IMR-90 (cell line): Measurements from ENCODE around the gene KRTAP5-6. TPM values are rescaled to one million over a fixed set of nuclear protein-coding genes. Genes with fewer than 3 reads are reported as not detected.

ENCODE experiments used
- ATAC-seq: fragments of 200-7000 bp; cut with Tn5 transposase; 2 replicates; pipeline ENCODE4 v1.9.1; 2020; ENCODE audit warnings: low read depth, mild to moderate bottlenecking, moderate library complexity
- BruUV-seq: library from RNA; stranded (reverse); fragments of 400-500 nt; replicated peaks from 2 replicates; lab custom pipeline; 2021; lab: Mats Ljungman, UMichigan
- CTCF ChIA-PET: fragments of 300-600 bp; formaldehyde crosslinking; extraction: SDS; loops from one replicate; lab custom pipeline; 2021; ENCODE audit warnings: antibody characterized with exemption; lab: Yijun Ruan, JAX
- POLR2A ChIA-PET: fragments of 300-600 bp; sonication (Branson Sonifier 250); formaldehyde crosslinking; loops from one replicate; lab custom pipeline; 2022; ENCODE audit warnings: antibody characterized with exemption; ENCODE audit not compliant: unreplicated experiment; lab: Charles Lee
- DNase-seq: peaks from one replicate; pipeline ENCODE4 v3.0.0; 2013
- H2AFZ ChIP-seq: replicated peaks from 2 replicates; pipeline ENCODE3; 2013; ENCODE audit warnings: low read length, mild to moderate bottlenecking; ENCODE audit not compliant: poor library complexity
- H2AK5ac ChIP-seq: 2 replicates; pipeline ENCODE4 v1.6.1; 2013; ENCODE audit warnings: low read depth, low read length, inconsistent platforms
- H2AK9ac ChIP-seq: replicated peaks from 2 replicates; pipeline ENCODE3; 2013; ENCODE audit warnings: mild to moderate bottlenecking, low read depth, low read length, moderate library complexity; ENCODE audit not compliant: poor library complexity
- H2BK120ac ChIP-seq: 2 replicates; pipeline ENCODE4 v1.6.1; 2013; ENCODE audit warnings: low read depth, low read length, inconsistent platforms
- H2BK15ac ChIP-seq: 3 replicates; pipeline ENCODE4 v1.6.1; 2013; ENCODE audit warnings: low read depth, low read length, inconsistent platforms
- H2BK20ac ChIP-seq: 2 replicates; pipeline ENCODE4 v1.6.1; 2013; ENCODE audit warnings: low read depth, mild to moderate bottlenecking, inconsistent platforms, low read length, moderate library complexity
- H2BK5ac ChIP-seq: 2 replicates; pipeline ENCODE4 v1.6.1; 2013; ENCODE audit warnings: mild to moderate bottlenecking, low read depth, low read length, inconsistent platforms; ENCODE audit not compliant: poor library complexity, severe bottlenecking
- H3K14ac ChIP-seq: replicated peaks from 2 replicates; pipeline ENCODE4 v1.6.1; 2013; ENCODE audit warnings: low read depth, low read length, inconsistent platforms
- H3K18ac ChIP-seq: 2 replicates; pipeline ENCODE4 v1.6.1; 2013; ENCODE audit warnings: low read depth, low read length, control low read depth
- H3K23ac ChIP-seq: 2 replicates; pipeline ENCODE4 v1.6.1; 2013; ENCODE audit warnings: low read depth, low read length, inconsistent platforms
- H3K27ac ChIP-seq: 2 replicates; pipeline ENCODE4 v1.5.1; 2013; ENCODE audit warnings: mild to moderate bottlenecking, control low read depth, low read length; ENCODE audit not compliant: insufficient read depth
- H3K27me3 ChIP-seq: 2 replicates; pipeline ENCODE4 v1.6.1; 2013; ENCODE audit warnings: low read length; ENCODE audit not compliant: control insufficient read depth, insufficient read depth
- H3K36me3 ChIP-seq: 2 replicates; pipeline ENCODE4 v1.6.1; 2013; ENCODE audit warnings: low read length, mixed read lengths; ENCODE audit not compliant: control insufficient read depth, insufficient read depth
- H3K4ac ChIP-seq: 2 replicates; pipeline ENCODE4 v1.6.1; 2013; ENCODE audit warnings: low read depth, low read length, inconsistent platforms
- H3K4me1 ChIP-seq: 2 replicates; pipeline ENCODE4 v1.6.1; 2013; ENCODE audit warnings: low read length, mixed read lengths; ENCODE audit not compliant: control insufficient read depth, insufficient read depth
- H3K4me2 ChIP-seq: 2 replicates; pipeline ENCODE4 v1.6.1; 2013; ENCODE audit warnings: low read depth, mild to moderate bottlenecking, control low read depth, low read length, moderate library complexity
- H3K4me3 ChIP-seq: 2 replicates; pipeline ENCODE4 v1.5.1; 2013; ENCODE audit warnings: low read depth, mild to moderate bottlenecking, control low read depth, low read length, moderate library complexity; ENCODE audit not compliant: insufficient read depth
- H3K56ac ChIP-seq: 2 replicates; pipeline ENCODE4 v1.6.1; 2013; ENCODE audit warnings: low read length, inconsistent platforms; ENCODE audit not compliant: insufficient read depth; ENCODE audit errors: extremely low read depth
- H3K79me1 ChIP-seq, 2 experiments: 2 replicates each; pipeline ENCODE4 v1.6.1; 2013; ENCODE audit warnings: low read length in 2 of 2, inconsistent platforms in 1 of 2, low read depth in 1 of 2
- H3K9ac ChIP-seq: 2 replicates; pipeline ENCODE4 v1.6.1; 2013; ENCODE audit warnings: low read depth, low read length, control low read depth
- H3K9me1 ChIP-seq: 2 replicates; pipeline ENCODE4 v1.6.1; 2013; ENCODE audit warnings: low read length, inconsistent platforms; ENCODE audit not compliant: insufficient read depth
- H3K9me3 ChIP-seq: 2 replicates; pipeline ENCODE4 v1.6.1; 2013; ENCODE audit warnings: low read length; ENCODE audit not compliant: control insufficient read depth, insufficient read depth
- H4K20me1 ChIP-seq: 2 replicates; pipeline ENCODE4 v1.6.1; 2013; ENCODE audit warnings: low read length, inconsistent platforms; ENCODE audit not compliant: insufficient read depth
- H4K5ac ChIP-seq: 2 replicates; pipeline ENCODE4 v1.6.1; 2013; ENCODE audit warnings: mild to moderate bottlenecking, low read depth, low read length, control low read depth
- H4K8ac ChIP-seq, 2 experiments: 2 replicates each; pipeline ENCODE4 v1.6.1; 2013; ENCODE audit warnings: low read depth in 2 of 2, low read length in 2 of 2, control low read depth in 1 of 2, inconsistent platforms in 1 of 2
- H4K91ac ChIP-seq: 2 replicates; pipeline ENCODE4 v1.6.1; 2013; ENCODE audit warnings: low read depth, low read length, inconsistent platforms; ENCODE audit not compliant: insufficient read depth
- CEBPB ChIP-seq: IDR thresholded peaks from 2 replicates; pipeline ENCODE4 v1.6.1; 2012; ENCODE audit warnings: low read depth, low read length, improper control_type of control experiment
- CHD1 ChIP-seq: IDR thresholded peaks from 2 replicates; pipeline ENCODE4 v1.6.1; 2012; ENCODE audit warnings: low read depth, low read length, improper control_type of control experiment
- FOS ChIP-seq: fragments of 150-350 bp; IDR thresholded peaks from 2 replicates; pipeline ENCODE4 v1.6.1; 2016; ENCODE audit warnings: low read depth, low read length
- MXI1 ChIP-seq: IDR thresholded peaks from 2 replicates; pipeline ENCODE4 v1.6.1; 2012; ENCODE audit warnings: low read depth, mild to moderate bottlenecking, low read length, moderate library complexity, borderline replicate concordance
- NFE2L2 ChIP-seq: fragments of 150-350 bp; IDR thresholded peaks from 2 replicates; pipeline ENCODE4 v1.6.1; 2016; ENCODE audit warnings: low read depth, mild to moderate bottlenecking, low read length
- POLR2A ChIP-seq: IDR thresholded peaks from 2 replicates; pipeline ENCODE4 v1.6.1; 2012; ENCODE audit warnings: mild to moderate bottlenecking, low read depth, low read length
- RAD21 ChIP-seq: IDR thresholded peaks from 2 replicates; pipeline ENCODE4 v1.6.1; 2012; ENCODE audit warnings: low read length, improper control_type of control experiment
- RFX5 ChIP-seq: IDR thresholded peaks from 2 replicates; pipeline ENCODE4 v1.8.0; 2012; ENCODE audit warnings: low read depth, mild to moderate bottlenecking, low read length, moderate library complexity
- SMC3 ChIP-seq: fragments of 150-350 bp; IDR thresholded peaks from 2 replicates; pipeline ENCODE4 v1.6.1; 2016; ENCODE audit warnings: low read depth, mild to moderate bottlenecking, antibody characterized with exemption, low read length, moderate library complexity
- WGBS, 2 experiments: methylation state at CpG; one replicate each; pipeline versions ENCODE4 v1.1.5 to v1.1.7; 2013; ENCODE audit warnings: missing lambda C conversion rate in 2 of 2; ENCODE audit not compliant: insufficient read length in 1 of 2; ENCODE audit errors: extremely low coverage in 2 of 2; 5-methylcytosine and 5-hydroxymethylcytosine counted together
- dilution Hi-C: fragments of 300-500 bp; cut with HindIII; formaldehyde crosslinking; loops from one replicate; pipeline ENCODE4 v1.14.3; 2018; ENCODE audit warnings: low sequenced_read_pairs; ENCODE audit not compliant: unreplicated experiment
- in situ Hi-C: fragments of 300-500 bp; cut with MboI; formaldehyde crosslinking; loops from 3 replicates; pipeline ENCODE4 v1.14.3; 2019; ENCODE audit warnings: low sequenced_read_pairs, inconsistent platforms, mixed read lengths
- intact Hi-C: fragments of 100-400 bp; cut with micrococcal nuclease; formaldehyde crosslinking; loops from 2 replicates; pipeline ENCODE4 v1.10.0; 2022
- polyA plus RNA-seq, 3 experiments: library from polyadenylated mRNA; depleted of rRNA; stranded (reverse); fragments of >200 nt; gene quantifications; 2 replicates each; pipeline ENCODE4 v1.2.3, GENCODE V29; 2012; ENCODE audit warnings: low replicate concordance in 1 of 3
- total RNA-seq: library from RNA; depleted of rRNA; stranded (reverse); fragments of >200 nt; gene quantifications from 2 replicates; pipeline ENCODE4 v1.2.3, GENCODE V29; 2012
- TF ChIP-seq, protein P1 (sequence below): fragments of 150-350 bp; IDR thresholded peaks from 2 replicates; pipeline ENCODE4 v1.6.1; 2017; ENCODE audit warnings: mild to moderate bottlenecking, antibody characterized with exemption, low read length, low read depth
- TF ChIP-seq, protein P2 (sequence below): fragments of 150-350 bp; IDR thresholded peaks from 2 replicates; pipeline ENCODE4 v1.6.1; 2016; ENCODE audit warnings: low read depth, mild to moderate bottlenecking, low read length, moderate library complexity, borderline replicate concordance

KRTAP5-6 gene
- total and polyA plus RNA-seq, 2 of the 4 experiments (the other 2 are of a cell fraction): not detected

GRCh38 chr11:1702506-1702905 lies 5.5 kb downstream of the KRTAP5-6 start:
- no peak overlapping the region for H3K23ac ChIP-seq
- no peak overlapping the region for H3K9ac ChIP-seq
- peaks cover 3% of the 10 kb centered on the region for H3K9me3 ChIP-seq
- H3K14ac ChIP-seq: no peak overlapping the region
- H4K8ac ChIP-seq: no peak overlapping the region
- H3K4me1 ChIP-seq: no peaks in the 10 kb centered on the region
- no peak overlapping the region for H2BK120ac ChIP-seq
- BruUV-seq: no TSS peak
- H2BK5ac ChIP-seq: no peak overlapping the region
- no peak for ATAC-seq
- POLR2A ChIA-PET: no interaction called here
- no peak overlapping the region for H4K91ac ChIP-seq
- no peaks in the 10 kb centered on the region; the same call in 1 of the 2 replicates for H3K9me1 ChIP-seq
- intact Hi-C loops (no loop called here), dilution Hi-C loops (no loop called here), in situ Hi-C loops (no loop called here)
- no peak overlapping the region for H2BK20ac ChIP-seq
- H3K56ac ChIP-seq: no peak overlapping the region
- H4K5ac ChIP-seq: no peak overlapping the region
- H2AFZ ChIP-seq: no peak overlapping the region
- CTCF ChIA-PET: no interaction called here
- H2AK5ac ChIP-seq: no peak overlapping the region
- DNase-seq: no peak
- no peak overlapping the region for H3K18ac ChIP-seq
- no peaks in the 10 kb centered on the region for H4K20me1 ChIP-seq
- H3K27me3 ChIP-seq: peaks cover 51% of the 10 kb centered on the region
- no peaks in the 10 kb centered on the region for H3K36me3 ChIP-seq
- H3K4me2 ChIP-seq: no peak overlapping the region
- no CpG with 5 or more reads among the region's 10 CpGs for WGBS, 2 experiments
- no peak overlapping the region for H2AK9ac ChIP-seq
- H3K4me3 ChIP-seq: no peak overlapping the region
- no peaks in the 10 kb centered on the region for H3K79me1 ChIP-seq
- H3K4ac ChIP-seq: no peak overlapping the region
- H2BK15ac ChIP-seq: no peak overlapping the region
- no peak overlapping the region for H3K27ac ChIP-seq
- TF ChIP-seq NFE2L2 (no peak), RAD21 (no peak), FOS (no peak), MXI1 (no peak), POLR2A (no peak), RFX5 (no peak), CHD1 (no peak), CEBPB (no peak), SMC3 (no peak)
- TF ChIP-seq, protein P1, sequence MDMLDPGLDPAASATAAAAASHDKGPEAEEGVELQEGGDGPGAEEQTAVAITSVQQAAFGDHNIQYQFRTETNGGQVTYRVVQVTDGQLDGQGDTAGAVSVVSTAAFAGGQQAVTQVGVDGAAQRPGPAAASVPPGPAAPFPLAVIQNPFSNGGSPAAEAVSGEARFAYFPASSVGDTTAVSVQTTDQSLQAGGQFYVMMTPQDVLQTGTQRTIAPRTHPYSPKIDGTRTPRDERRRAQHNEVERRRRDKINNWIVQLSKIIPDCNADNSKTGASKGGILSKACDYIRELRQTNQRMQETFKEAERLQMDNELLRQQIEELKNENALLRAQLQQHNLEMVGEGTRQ: no peak
- TF ChIP-seq, protein P2, sequence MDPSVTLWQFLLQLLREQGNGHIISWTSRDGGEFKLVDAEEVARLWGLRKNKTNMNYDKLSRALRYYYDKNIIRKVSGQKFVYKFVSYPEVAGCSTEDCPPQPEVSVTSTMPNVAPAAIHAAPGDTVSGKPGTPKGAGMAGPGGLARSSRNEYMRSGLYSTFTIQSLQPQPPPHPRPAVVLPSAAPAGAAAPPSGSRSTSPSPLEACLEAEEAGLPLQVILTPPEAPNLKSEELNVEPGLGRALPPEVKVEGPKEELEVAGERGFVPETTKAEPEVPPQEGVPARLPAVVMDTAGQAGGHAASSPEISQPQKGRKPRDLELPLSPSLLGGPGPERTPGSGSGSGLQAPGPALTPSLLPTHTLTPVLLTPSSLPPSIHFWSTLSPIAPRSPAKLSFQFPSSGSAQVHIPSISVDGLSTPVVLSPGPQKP: no peak
